Body of pancreas (tissue), 4 donors: Measurements from ENCODE around the gene COL23A1. TPM values are rescaled to one million over a fixed set of nuclear protein-coding genes. Genes with fewer than 3 reads are reported as not detected.

Experiments used
- ATAC-seq: fragments of 150-250 bp; one replicate; pipeline ENCODE4 v1.9.1; 2016
- DNase-seq, 4 donors: peaks; one replicate each; pipeline ENCODE4 v3.0.0-alpha.2; 2019
- H3K27ac ChIP-seq, 4 donors: fragments of 200-600 bp; sonication (generic); 1 replicate in 3 of 4; 2 replicates in 1 of 4; pipeline versions ENCODE4 v1.5.1 to v1.6.1; 2016 to 2019; ENCODE audit warnings: mild to moderate bottlenecking in 1 of 4, mixed read lengths in 1 of 4, moderate library complexity in 1 of 4
- H3K27me3 ChIP-seq, 2 donors: fragments of 200-600 bp; sonication (generic); one replicate each; pipeline ENCODE4 v1.6.0; 2016; ENCODE audit warnings: mild to moderate bottlenecking in 1 of 2
- H3K36me3 ChIP-seq, 2 donors: fragments of 200-600 bp; sonication (generic); replicated peaks in 1 of 2; 2 replicates each; pipeline ENCODE4 v1.5.1; 2016; ENCODE audit warnings: low read depth in 2 of 2; ENCODE audit not compliant: insufficient read depth in 1 of 2
- H3K4me1 ChIP-seq: fragments of 200-600 bp; sonication (generic); one replicate; pipeline ENCODE4 v1.6.0; 2016
- H3K4me3 ChIP-seq, 2 donors: fragments of 200-600 bp; sonication (generic); 1 replicate in 1 of 2; 2 replicates in 1 of 2; pipeline ENCODE4 v1.5.1; 2016 to 2019
- H3K9me3 ChIP-seq, 3 donors: fragments of 200-600 bp; sonication (generic); 1 replicate in 2 of 3; 2 replicates in 1 of 3; pipeline ENCODE4 v1.5.1; 2016
- CTCF ChIP-seq, 7 experiments: fragments of 450-650 bp in 4 of 7; fragments of 200-600 bp in 3 of 7; sonication (generic) in 3 of 7; IDR thresholded peaks; one replicate each; pipeline ENCODE4 v1.5.1; 2016 to 2019; ENCODE audit warnings: antibody characterized with exemption in 7 of 7
- POLR2A ChIP-seq, 3 donors: fragments of 450-650 bp; IDR thresholded peaks; one replicate each; pipeline ENCODE4 v1.6.1; 2016; ENCODE audit warnings: antibody characterized with exemption in 3 of 3, mild to moderate bottlenecking in 2 of 3
- WGBS, 2 donors: methylation state at CpG; one replicate each; pipeline ENCODE4 v1.1.5; 2017; 5-methylcytosine and 5-hydroxymethylcytosine counted together
- intact Hi-C: fragments of 100-400 bp; cut with DNase I; formaldehyde crosslinking; loops from one replicate; pipeline ENCODE4 v1.15.1; 2023
- total RNA-seq, 2 donors: library from RNA; depleted of rRNA; stranded (reverse); fragments of >200 nt; gene quantifications; one replicate each; pipeline ENCODE4 v1.1.0, GENCODE V29; 2016

The COL23A1 gene
- total RNA-seq, 2 donors from 2014 or later = not detected

GRCh38 chr5:178426326-178427130, 163.7 kb downstream of the COL23A1 start:
- 67 to 76% methylated on average over 26 of the region's 26 CpGs for WGBS, 2 donors
- no peak for ATAC-seq
- Histone ChIP-seq H3K36me3 (no peaks in the 10 kb centered on the region), H3K27ac (no peak overlapping the region), H3K27me3 (no peaks in the 10 kb centered on the region), H3K9me3 (no peaks in the 10 kb centered on the region), H3K4me3 (no peak overlapping the region), H3K4me1 (peaks cover 23% of the 10 kb centered on the region)
- intact Hi-C loops = no loop called here
- no peak for DNase-seq
- no peak for TF ChIP-seq CTCF (IDR thresholded peaks at IDR 0.05)
- no peak for TF ChIP-seq POLR2A (IDR thresholded peaks at IDR 0.05)

GRCh38 chr5:178425621-178426068, 164.5 kb downstream of the COL23A1 start:
- Histone ChIP-seq H3K36me3 (no peaks in the 10 kb centered on the region), H3K27ac (no peak overlapping the region), H3K4me3 (no peak overlapping the region), H3K4me1 (peaks cover 21% of the 10 kb centered on the region), H3K9me3 (no peaks in the 10 kb centered on the region), H3K27me3 (no peaks in the 10 kb centered on the region)
- WGBS, 2 donors = 78 to 85% methylated on average over 8 to 12 of the region's 12 CpGs
- ATAC-seq (no peak), DNase-seq (no peak)
- TF ChIP-seq CTCF (IDR thresholded peaks at IDR 0.05) = no peak
- TF ChIP-seq POLR2A (IDR thresholded peaks at IDR 0.05) = no peak
- intact Hi-C loops = no loop called here

GRCh38 chr5:178424810-178425177, 165.4 kb downstream of the COL23A1 start:
- no peak for TF ChIP-seq POLR2A (IDR thresholded peaks at IDR 0.05)
- TF ChIP-seq CTCF (IDR thresholded peaks at IDR 0.05) = no peak
- WGBS, 2 donors = 93 to 94% methylated on average over 8 to 10 of the region's 10 CpGs
- peaks cover 12% of the 10 kb centered on the region for H3K4me1 ChIP-seq
- no peak overlapping the region for H3K4me3 ChIP-seq
- DNase-seq (no peak), ATAC-seq (no peak)
- no peaks in the 10 kb centered on the region for H3K27me3 ChIP-seq
- no peaks in the 10 kb centered on the region for H3K9me3 ChIP-seq
- no peak overlapping the region for H3K27ac ChIP-seq
- intact Hi-C loops = no loop called here
- H3K36me3 ChIP-seq = no peaks in the 10 kb centered on the region

GRCh38 chr5:178423901-178424809, 166.0 kb downstream of the COL23A1 start:
- no peaks in the 10 kb centered on the region for H3K36me3 ChIP-seq
- 81 to 88% methylated on average over 17 of the region's 17 CpGs for WGBS, 2 donors
- DNase-seq = no peak
- no peaks in the 10 kb centered on the region for H3K9me3 ChIP-seq
- no peak for ATAC-seq
- peaks cover 8% of the 10 kb centered on the region for H3K4me1 ChIP-seq
- no peak overlapping the region for H3K27ac ChIP-seq
- TF ChIP-seq CTCF (IDR thresholded peaks at IDR 0.05) (no peak), POLR2A (IDR thresholded peaks at IDR 0.05) (no peak)
- H3K27me3 ChIP-seq = peaks cover 0 to 3% of the 10 kb centered on the region in 2 donors
- no peak overlapping the region for H3K4me3 ChIP-seq
- intact Hi-C loops = no loop called here
